KOPT-K1 (cell line): ENCODE results near the gene NUDT7.
A peak's percentile ranks its signal among the peaks of the same experiment; 100 is the strongest.

Source experiments
- H3K27ac ChIP-seq: fragments of 200-600 bp; sonication (generic); 2 replicates; pipeline ENCODE4 v1.5.1; 2016; ENCODE audit warnings: antibody characterized with exemption, mild to moderate bottlenecking, low read depth, low read length; ENCODE audit not compliant: poor library complexity, severe bottlenecking
- H3K36me3 ChIP-seq: fragments of 200-600 bp; sonication (generic); 2 replicates; pipeline ENCODE4 v1.5.1; 2017; ENCODE audit warnings: antibody characterized with exemption, mild to moderate bottlenecking, low read length, moderate library complexity; ENCODE audit not compliant: insufficient read depth
- H3K9me3 ChIP-seq: fragments of 200-600 bp; sonication (generic); 2 replicates; pipeline ENCODE4 v1.5.1; 2017; ENCODE audit warnings: antibody characterized with exemption, low read length, mild to moderate bottlenecking; ENCODE audit not compliant: insufficient read depth, poor library complexity, severe bottlenecking

The NUDT7 gene

DNA sequence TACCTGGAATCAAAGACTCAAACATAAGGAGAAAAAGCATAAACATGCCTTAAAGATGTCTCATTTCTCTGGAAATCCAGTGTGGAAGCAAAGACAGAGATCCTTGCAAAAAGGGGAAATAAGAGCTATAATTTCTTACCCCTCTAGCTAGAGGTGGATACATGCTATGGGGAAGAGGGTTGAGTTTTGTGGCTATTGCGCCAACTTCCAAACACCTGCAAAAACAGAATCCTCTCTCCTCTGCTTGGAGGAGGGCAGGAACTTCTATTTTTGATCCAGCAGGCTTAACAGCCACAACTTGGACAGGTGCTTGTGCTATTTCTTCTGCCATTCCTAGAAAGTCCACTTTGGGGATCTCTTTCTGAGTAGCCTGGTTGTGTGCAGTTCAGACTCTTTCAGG is 21.5 kb upstream of the NUDT7 start:
- peaks cover 4% of the 10 kb centered on the region for H3K9me3 ChIP-seq
- H3K36me3 ChIP-seq: no peaks in the 10 kb centered on the region
- no peak overlapping the region for H3K27ac ChIP-seq

DNA sequence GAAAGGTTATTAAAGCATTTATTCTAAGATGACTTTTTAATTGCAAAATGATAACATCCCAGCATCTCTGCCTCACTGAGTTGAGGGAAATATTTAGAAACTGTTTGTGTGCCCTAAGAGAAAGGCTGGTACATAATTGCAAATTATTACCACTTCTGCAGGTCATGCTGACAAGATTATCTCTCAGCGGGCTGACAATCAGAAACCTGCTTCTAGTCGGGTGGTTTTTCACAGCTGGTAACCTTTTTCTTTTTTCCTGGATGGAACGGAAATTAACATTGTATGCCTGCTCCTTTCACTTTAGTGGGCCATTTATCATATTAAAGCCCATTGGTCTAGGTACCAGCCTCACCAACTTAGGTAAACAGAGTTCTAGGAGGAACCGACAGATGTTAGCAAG is 17.0 kb upstream of the NUDT7 start:
- Histone ChIP-seq H3K27ac (no peak overlapping the region), H3K36me3 (no peaks in the 10 kb centered on the region), H3K9me3 (peaks cover 4% of the 10 kb centered on the region)

DNA sequence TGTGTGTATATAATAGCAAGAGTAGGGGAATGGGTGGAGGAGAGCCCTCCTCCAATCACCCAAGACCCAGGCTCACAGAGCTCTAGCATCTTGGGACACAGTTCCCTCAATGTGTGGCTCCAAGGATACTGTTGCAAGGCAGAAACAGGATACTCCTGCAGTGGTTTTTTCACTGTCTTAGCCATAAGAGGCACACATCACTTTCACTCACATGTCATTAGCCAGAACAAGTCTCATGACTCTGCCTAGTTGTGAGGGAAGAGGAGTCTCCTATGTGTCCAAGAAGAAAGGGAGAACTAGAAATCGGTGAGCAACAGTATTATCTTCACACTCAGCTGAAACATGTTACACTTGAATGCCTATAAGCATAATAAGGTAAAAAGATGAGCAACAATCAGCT is 11.1 kb upstream of the NUDT7 start:
- H3K27ac ChIP-seq: no peak overlapping the region
- no peaks in the 10 kb centered on the region for H3K36me3 ChIP-seq
- peaks cover 5% of the 10 kb centered on the region for H3K9me3 ChIP-seq

DNA sequence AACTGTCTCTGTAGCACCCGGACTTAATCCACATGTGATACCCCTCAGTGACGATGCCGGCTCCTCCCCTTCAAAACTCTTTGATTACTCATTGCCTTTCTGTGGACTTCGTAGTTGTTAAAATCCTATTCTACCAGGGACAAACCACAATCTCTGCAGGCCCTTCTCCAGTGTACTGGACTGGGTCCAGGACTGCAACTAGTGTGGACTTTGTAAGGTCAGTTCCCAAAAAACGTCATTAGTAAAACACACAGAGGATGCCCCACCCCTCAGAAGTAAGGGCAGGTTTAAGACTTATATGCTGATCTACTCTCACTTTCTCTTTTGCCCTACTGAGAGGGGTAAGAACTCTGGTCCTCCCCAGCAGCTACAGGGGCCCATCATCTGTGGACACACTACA is 10.5 kb upstream of the NUDT7 start:
- Histone ChIP-seq H3K27ac (no peak overlapping the region), H3K36me3 (no peaks in the 10 kb centered on the region), H3K9me3 (peaks cover 5% of the 10 kb centered on the region)

DNA sequence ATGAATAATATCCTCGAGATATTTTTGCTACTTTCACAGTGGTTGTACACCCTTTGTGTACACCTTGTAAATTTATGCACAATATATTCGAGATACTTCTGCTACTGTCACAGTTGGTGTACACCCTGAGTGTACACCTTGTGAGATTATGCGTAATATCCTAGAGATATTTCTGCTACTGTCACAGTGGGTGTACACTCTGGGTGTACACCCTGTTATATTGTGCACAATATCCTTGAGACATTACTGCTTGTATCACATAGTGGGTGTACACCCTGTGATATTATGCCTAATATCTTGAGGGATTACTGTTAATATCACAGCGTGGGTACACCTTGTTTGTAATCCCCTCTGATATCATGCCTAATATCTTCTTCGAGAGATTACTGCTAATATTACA is 7.2 kb upstream of the NUDT7 start:
- Histone ChIP-seq H3K27ac (no peak overlapping the region), H3K36me3 (no peaks in the 10 kb centered on the region), H3K9me3 (peaks cover 5% of the 10 kb centered on the region)

DNA sequence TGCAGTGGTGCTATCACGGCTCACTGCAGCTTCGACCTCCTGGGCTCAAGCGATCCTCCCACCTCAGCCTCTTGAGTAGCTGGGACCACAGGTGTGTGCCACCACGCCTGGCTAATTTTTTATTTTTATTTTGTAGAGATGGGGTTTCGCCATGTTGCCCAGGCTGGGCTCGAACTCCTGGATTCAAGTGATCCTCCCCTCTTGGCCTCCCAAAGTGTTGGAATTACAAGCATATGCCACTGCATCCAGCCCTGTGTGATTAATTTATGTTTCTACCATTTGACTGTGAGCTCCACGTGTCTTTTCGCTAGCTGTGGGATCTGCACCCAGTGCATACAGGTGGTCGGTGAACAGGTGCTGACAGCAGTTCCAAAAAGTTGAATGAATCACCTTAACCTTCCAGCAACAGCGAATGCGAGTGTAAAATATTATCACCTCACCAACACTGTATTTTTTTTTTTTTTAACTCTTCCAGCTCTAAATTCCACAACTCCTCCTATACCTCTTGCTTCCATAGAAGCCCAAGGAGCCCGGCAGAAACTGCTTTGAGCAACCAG is 484 bp upstream of the NUDT7 start:
- Histone ChIP-seq H3K27ac (no peak overlapping the region), H3K9me3 (no peaks in the 10 kb centered on the region)

DNA sequence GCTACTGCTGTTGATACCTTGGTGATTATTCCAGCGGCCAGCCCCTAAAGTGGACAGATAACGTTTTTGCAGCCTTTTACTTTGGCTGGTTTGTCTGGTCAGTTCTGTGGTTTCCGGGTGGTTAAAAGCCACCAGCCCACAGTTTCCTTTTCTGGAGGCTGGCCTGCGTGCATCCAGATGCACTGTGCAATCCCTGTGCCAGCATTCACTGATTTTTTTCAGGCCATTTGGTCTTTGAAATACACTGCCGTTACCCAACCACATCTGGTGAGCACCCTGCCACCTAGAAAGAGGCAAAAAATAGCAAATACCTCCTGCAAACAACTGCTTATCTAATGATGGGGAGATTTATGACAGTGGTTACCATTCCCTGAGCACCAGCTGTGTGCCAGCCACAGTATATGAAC is 797 bp downstream of the NUDT7 start:
- Histone ChIP-seq H3K9me3 (no peaks in the 10 kb centered on the region), H3K36me3 (no peaks in the 10 kb centered on the region), H3K27ac (peak overlapping the region; percentile 62)

More for the DNA sequence above, 484 bp upstream of the NUDT7 start:
- H3K36me3 ChIP-seq: no peaks in the 10 kb centered on the region

DNA sequence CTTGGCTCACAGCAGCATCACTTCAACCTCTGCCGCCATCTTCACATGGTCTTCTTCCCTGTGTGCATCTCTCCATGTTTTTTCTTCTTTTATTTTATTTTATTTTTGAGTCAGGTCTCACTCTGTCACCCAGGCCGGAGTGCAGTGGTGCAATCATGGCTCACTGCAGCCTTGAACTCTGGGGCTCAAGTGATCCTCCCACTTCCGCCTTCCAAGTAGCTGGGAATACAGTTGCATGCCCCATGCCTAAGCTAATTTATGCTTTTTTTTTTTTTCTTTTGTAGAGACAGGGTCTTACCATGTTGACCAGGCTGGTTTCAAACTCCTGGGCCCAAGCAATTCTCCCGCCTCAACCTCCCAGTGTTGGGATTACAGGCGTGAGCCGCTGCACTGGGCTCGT is 1.9 kb downstream of the NUDT7 start:
- Histone ChIP-seq H3K9me3 (no peaks in the 10 kb centered on the region), H3K36me3 (no peaks in the 10 kb centered on the region), H3K27ac (no peak overlapping the region)

DNA sequence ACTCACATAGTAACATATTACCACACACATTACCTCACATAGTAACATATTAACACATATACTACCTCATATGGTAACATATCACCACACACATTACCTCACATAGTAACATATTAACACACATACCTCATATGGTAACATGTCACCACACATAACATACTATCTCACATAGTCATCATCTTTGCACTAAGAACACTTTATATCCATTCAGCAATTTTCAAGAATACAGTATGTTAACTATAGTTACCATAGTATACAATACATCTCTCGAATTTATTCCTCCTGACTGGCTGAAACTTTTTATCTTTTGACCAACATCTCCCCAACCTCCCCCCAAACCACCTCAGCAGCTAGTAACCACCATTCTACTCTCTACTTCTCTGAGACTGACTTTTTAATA is 7.6 kb downstream of the NUDT7 start:
- no peaks in the 10 kb centered on the region for H3K36me3 ChIP-seq
- no peak overlapping the region for H3K27ac ChIP-seq
- H3K9me3 ChIP-seq: no peaks in the 10 kb centered on the region

DNA sequence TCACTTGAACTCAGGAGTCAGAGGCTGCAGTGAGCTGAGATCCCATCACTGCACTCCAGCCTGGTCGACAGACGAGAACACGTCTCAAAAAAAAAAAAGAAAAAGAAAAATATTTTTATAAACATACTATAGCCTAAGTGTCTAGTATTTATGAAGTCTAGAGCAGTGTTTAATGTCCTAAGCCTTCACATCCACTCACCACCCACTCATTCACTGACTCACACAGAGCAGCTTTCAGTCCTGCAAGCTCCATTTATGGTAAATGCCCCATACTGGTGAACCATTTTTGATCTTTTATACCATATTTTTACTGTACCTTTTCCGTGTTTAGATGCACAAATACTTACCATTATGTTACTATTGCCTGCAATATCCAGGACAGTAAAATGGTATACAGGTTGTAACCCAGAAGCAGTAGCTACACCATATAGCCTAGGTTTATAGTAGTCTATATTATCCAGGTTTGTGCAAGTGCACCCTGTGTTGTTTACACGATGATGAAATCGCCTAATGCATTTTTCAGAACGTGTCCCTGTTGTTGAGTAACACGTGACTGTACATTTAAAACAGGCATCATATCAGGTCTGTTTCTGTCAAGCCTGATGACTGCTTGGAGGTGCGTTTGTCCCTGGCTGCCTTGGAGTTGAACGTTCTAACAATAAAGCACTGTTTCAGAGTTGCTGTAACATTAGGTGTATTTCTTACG is 10.1 kb downstream of the NUDT7 start:
- Histone ChIP-seq H3K9me3 (no peaks in the 10 kb centered on the region), H3K27ac (no peak overlapping the region), H3K36me3 (no peaks in the 10 kb centered on the region)

DNA sequence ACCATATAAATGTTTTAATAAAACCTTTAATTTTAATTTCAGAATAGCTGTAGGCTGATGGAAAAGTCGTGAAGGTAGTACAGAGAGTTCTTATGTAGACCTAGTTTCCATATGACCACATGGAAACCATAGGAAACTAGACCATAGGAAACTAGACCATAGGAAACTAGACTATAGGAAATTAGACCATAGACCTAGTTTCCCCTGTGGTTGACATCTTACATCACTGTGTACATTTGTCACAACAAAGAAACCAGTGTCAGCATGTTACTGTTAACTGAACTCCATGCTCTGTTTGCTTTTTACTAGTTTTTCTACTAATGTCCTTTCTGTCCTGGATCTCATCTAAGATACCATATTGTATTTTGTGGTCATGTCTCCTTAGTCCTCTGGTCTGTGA is 14.6 kb downstream of the NUDT7 start:
- H3K27ac ChIP-seq: no peak overlapping the region
- no peaks in the 10 kb centered on the region for H3K9me3 ChIP-seq
- no peaks in the 10 kb centered on the region for H3K36me3 ChIP-seq

DNA sequence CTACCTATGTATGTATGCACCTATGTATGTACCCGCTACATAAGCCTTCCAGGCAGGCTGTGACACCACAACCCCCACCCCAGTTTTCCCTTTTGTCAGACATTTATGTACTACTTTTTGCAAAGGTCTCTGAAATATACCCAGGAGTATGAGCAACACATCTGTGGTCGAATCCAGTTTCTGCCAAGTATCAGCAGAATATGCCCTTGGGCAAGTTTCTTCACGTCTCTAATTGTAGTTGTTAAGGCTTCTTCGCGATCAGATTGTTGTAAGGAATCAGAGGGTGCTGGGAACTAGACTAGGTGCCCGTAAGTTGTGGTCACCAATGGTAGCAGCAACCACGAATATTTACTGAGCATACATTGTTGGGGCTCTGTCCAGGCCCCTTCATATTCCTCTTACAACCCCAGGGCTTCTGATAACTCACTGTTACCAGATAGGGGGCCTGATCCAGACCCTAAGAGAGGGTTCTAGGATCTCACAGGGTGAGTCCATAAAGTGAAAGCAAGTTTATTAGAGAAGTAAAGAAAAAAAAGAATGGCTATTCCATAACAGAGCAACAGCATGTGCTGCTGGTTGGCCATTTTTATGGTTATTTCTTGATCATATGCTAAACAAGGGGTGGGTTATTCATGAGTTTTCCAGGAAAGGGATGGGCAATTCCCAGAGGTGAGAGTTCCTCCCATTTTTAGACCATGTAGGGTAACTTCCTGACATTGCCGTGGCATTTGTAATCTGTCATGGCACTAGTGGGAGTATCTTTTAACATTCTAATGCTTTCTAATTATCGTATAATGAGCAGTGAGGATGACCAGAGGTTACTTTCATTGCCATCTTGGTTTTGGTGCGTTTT is 16.6 kb downstream of the NUDT7 start:
- H3K36me3 ChIP-seq: no peaks in the 10 kb centered on the region
- no peaks in the 10 kb centered on the region for H3K9me3 ChIP-seq
- no peak overlapping the region for H3K27ac ChIP-seq

DNA sequence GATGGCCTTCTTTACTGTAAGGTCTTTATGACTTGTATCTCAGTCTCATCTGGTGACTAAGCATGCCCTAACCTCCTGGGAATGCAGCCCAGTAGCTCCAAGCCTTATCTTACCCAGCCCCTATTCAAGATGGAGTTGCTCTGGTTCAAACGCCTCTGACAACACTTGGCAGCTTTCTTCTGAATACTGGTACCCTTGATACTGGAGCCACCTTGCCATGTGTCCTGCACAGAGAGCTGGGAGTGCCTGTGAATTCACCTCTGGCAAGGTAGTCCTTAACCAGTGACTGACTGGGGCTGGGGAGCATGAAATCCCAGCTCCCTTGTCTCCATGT is 17.2 kb downstream of the NUDT7 start:
- Histone ChIP-seq H3K27ac (no peak overlapping the region), H3K36me3 (no peaks in the 10 kb centered on the region), H3K9me3 (no peaks in the 10 kb centered on the region)

DNA sequence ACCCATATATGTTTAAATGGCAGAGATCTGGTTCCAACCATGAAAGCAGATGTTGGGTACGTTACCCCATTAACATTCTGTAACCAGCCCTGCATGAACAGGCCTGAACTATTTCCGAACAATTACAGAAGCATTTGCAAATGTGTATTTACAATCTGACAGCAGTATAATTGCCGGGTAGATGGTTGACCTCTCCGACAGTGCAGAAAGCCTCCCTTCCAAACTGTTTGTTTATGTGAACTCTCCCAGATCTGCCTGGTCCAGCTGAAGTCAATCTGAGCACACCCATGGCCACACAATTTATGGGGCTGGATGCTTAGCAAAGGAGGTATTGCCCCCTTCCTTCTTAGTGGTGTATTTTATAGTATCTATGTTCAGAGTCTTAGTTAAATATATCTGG is 21.8 kb downstream of the NUDT7 start:
- Histone ChIP-seq H3K36me3 (no peaks in the 10 kb centered on the region), H3K27ac (no peak overlapping the region), H3K9me3 (no peaks in the 10 kb centered on the region)

DNA sequence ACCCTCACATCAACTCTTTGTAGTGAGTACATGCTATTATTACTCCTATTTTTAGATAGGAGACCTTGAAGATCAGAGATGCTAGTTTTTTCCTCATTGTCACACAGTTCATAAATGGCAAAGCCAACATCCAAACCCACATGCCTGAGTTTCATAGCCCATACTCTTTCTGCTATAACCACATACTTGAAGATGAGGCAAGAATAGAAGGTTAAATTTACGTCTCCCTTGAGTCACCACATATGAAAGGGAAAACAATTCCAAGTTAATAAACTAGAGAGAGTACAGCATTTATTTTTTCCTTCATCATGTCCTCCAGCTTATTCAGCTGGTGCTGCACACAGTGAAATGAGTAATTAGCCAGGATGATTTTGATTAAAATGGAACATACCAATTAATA is 23.7 kb downstream of the NUDT7 start:
- H3K36me3 ChIP-seq: no peaks in the 10 kb centered on the region
- no peak overlapping the region for H3K27ac ChIP-seq
- H3K9me3 ChIP-seq: no peaks in the 10 kb centered on the region
